HCT116 (cell line): Measurements from ENCODE around the gene CFAP61. TPM values are rescaled to one million over a fixed set of nuclear protein-coding genes. Genes with fewer than 3 reads are reported as not detected.

Experiments used
- total RNA-seq: library from RNA; stranded (reverse); gene quantifications from one replicate; pipeline ENCODE4 v1.2.1, GENCODE V29; 2021; ENCODE audit not compliant: unreplicated experiment

Gene CFAP61
- total RNA-seq, 1 experiment from 2014 or later = 1.7 TPM

Other genes starting within 250 kb of the CFAP61 start
- 71.5 TPM for gene NAA20, start 35.2 kb upstream of the CFAP61 start, total RNA-seq
- gene CRNKL1, start 66 bp upstream of the CFAP61 start, total RNA-seq = 20.4 TPM